Ovary (tissue), 3 donors: ENCODE results near the gene SAMD9L.

ENCODE experiments used
- CTCF ChIP-seq, 3 donors: fragments of 450-650 bp in 2 of 3; fragments of 200-600 bp in 1 of 3; IDR thresholded peaks; one replicate each; pipeline versions ENCODE4 v1.5.1 to v1.8.0; 2016 to 2022; ENCODE audit warnings: antibody characterized with exemption in 3 of 3, mild to moderate bottlenecking in 1 of 3
- POLR2A ChIP-seq: fragments of 450-650 bp; IDR thresholded peaks from one replicate; pipeline ENCODE4 v1.6.1; 2017; ENCODE audit warnings: antibody characterized with exemption, mild to moderate bottlenecking, moderate library complexity
- donor health status: DM: no; HTN: no; CAD: no.

- TF ChIP-seq CTCF (IDR thresholded peaks at IDR 0.05), result no peak
- TF ChIP-seq POLR2A, result no peak
Measured at GRCh38 chr7:93119191-93119905, 28.8 kb downstream of the SAMD9L start.
